Testis (tissue), 3 donors: Measurements from ENCODE around the gene TRAF7. TPM values are rescaled to one million over a fixed set of nuclear protein-coding genes. Genes with fewer than 3 reads are reported as not detected.
A peak's percentile ranks its signal among the peaks of the same experiment; 100 is the strongest.

ENCODE experiments used
- DNase-seq: peaks from one replicate; pipeline ENCODE4 v3.0.0-alpha.2; 2019
- H3K27ac ChIP-seq, 2 donors: fragments of 200-600 bp; sonication (generic); one replicate each; pipeline ENCODE4 v1.5.1; 2019
- H3K27me3 ChIP-seq: fragments of 200-600 bp; sonication (generic); one replicate; pipeline ENCODE4 v1.5.1; 2019
- H3K36me3 ChIP-seq: fragments of 200-600 bp; sonication (generic); one replicate; pipeline ENCODE4 v1.5.1; 2017; ENCODE audit warnings: low read depth; ENCODE audit errors: missing control alignments
- H3K4me1 ChIP-seq: fragments of 200-600 bp; sonication (generic); one replicate; pipeline ENCODE4 v1.5.1; 2019
- H3K4me3 ChIP-seq, 2 donors: fragments of 200-600 bp; sonication (generic); one replicate each; pipeline ENCODE4 v1.5.1; 2017 to 2019
- H3K9me3 ChIP-seq: fragments of 200-600 bp; sonication (generic); one replicate; pipeline ENCODE4 v1.5.1; 2017
- POLR2A ChIP-seq: fragments of 450-650 bp; IDR thresholded peaks from one replicate; pipeline ENCODE4 v1.6.1; 2017; ENCODE audit warnings: antibody characterized with exemption, mild to moderate bottlenecking, moderate library complexity
- WGBS, 2 donors: methylation state at CpG; one replicate each; pipeline ENCODE4 v1.1.5; 2018; 5-methylcytosine and 5-hydroxymethylcytosine counted together
- intact Hi-C: fragments of 100-400 bp; cut with DNase I; formaldehyde crosslinking; loops from one replicate; pipeline ENCODE4 v1.15.1; 2023; ENCODE audit warnings: low total_unique reads
- polyA plus RNA-seq: library from polyadenylated mRNA; stranded (reverse); fragments of 350-450 nt; fragmentation: Illumina TruSeq; extraction: RNeasy Lipid Tissue Mini Kit (QIAGEN cat#74804); gene quantifications from one replicate; pipeline ENCODE4 v1.2.3, GENCODE V29; 2014; ENCODE audit warnings: low read depth, low replicate concordance; ENCODE audit not compliant: insufficient read depth
- total RNA-seq, 2 donors: library from RNA; depleted of rRNA; stranded (reverse); fragments of >200 nt; gene quantifications; one replicate each; pipeline ENCODE4 v1.2.3, GENCODE V29; 2016
- TF ChIP-seq, protein P1 (sequence below), 3 experiments: fragments of 450-650 bp in 2 of 3; fragments of 200-600 bp in 1 of 3; sonication (generic) in 1 of 3; IDR thresholded peaks; one replicate each; pipeline ENCODE4 v1.5.1; 2016 to 2019; ENCODE audit warnings: antibody characterized with exemption in 3 of 3, mild to moderate bottlenecking in 2 of 3, moderate library complexity in 1 of 3

TRAF7 gene
- total and polyA plus RNA-seq, 3 donors from 2014 or later: 36.0 to 46.1 (median 44.6) TPM

- TF ChIP-seq, protein P1, sequence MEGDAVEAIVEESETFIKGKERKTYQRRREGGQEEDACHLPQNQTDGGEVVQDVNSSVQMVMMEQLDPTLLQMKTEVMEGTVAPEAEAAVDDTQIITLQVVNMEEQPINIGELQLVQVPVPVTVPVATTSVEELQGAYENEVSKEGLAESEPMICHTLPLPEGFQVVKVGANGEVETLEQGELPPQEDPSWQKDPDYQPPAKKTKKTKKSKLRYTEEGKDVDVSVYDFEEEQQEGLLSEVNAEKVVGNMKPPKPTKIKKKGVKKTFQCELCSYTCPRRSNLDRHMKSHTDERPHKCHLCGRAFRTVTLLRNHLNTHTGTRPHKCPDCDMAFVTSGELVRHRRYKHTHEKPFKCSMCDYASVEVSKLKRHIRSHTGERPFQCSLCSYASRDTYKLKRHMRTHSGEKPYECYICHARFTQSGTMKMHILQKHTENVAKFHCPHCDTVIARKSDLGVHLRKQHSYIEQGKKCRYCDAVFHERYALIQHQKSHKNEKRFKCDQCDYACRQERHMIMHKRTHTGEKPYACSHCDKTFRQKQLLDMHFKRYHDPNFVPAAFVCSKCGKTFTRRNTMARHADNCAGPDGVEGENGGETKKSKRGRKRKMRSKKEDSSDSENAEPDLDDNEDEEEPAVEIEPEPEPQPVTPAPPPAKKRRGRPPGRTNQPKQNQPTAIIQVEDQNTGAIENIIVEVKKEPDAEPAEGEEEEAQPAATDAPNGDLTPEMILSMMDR (IDR thresholded peaks at IDR 0.05): no peak
- TF ChIP-seq POLR2A: no peak
- Histone ChIP-seq H3K36me3 (no peaks in the 10 kb centered on the region), H3K4me3 (no peak overlapping the region), H3K27ac (no peak overlapping the region), H3K4me1 (peaks cover 53% of the 10 kb centered on the region), H3K27me3 (no peaks in the 10 kb centered on the region), H3K9me3 (no peaks in the 10 kb centered on the region)
- intact Hi-C loops: loop anchor here (10.0 kb wide), 1 partner anchor 103 kb away; the partner anchor contains the start of gene ECI1
- no peak for DNase-seq
- WGBS, 2 donors: 78 to 81% methylated on average over 11 to 13 of the region's 13 CpGs
Measured at GRCh38 chr16:2151188-2152091, 4.1 kb upstream of the TRAF7 start.

DNA sequence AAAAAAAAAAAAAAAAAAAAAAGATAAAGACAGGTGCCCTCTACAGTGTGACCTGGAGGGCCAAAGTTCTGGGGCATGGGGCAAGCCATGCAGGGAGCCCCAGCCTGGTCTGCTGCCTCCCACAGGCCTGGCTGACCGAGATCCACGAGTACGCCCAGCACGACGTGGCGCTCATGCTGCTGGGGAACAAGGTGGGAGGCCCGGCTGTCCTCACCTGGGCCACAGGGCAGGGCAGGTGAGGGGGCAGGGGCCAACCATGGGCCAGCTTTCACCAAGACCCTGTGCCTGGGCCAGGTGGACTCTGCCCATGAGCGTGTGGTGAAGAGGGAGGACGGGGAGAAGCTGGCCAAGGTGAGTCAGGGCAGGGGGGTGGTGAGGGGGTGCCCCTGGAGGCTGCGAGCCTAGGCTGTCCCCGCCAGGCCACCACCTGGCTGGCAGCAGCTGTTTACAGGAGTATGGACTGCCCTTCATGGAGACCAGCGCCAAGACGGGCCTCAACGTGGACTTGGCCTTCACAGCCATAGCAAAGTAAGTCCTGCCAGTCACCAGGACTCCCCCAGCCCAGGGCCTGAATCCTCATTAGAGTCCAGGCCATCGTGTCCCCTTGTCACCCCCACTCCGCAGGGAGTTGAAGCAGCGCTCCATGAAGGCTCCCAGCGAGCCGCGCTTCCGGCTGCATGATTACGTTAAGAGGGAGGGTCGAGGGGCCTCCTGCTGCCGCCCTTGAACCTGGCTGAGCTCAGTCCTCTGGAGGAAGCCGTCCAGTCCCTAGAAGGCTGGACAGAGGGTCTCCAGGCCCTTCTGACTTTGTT lies 2.7 kb upstream of the TRAF7 start:
- no peaks in the 10 kb centered on the region for H3K36me3 ChIP-seq
- intact Hi-C loops: loop anchor here (10.0 kb wide), 1 partner anchor 102 kb away; the partner anchor contains the start of gene ECI1
- no peak for DNase-seq

GRCh38 chr16:2154533-2155090 lies 970 bp upstream of the TRAF7 start:
- H3K27ac ChIP-seq: peak overlapping the region; percentile 72 to 81
- no peak for DNase-seq
- no peaks in the 10 kb centered on the region for H3K27me3 ChIP-seq
- H3K4me1 ChIP-seq: peaks cover 66% of the 10 kb centered on the region
- peak overlapping the region; percentile 79 to 86 for H3K4me3 ChIP-seq
- intact Hi-C loops: loop anchor here (10.0 kb wide), 1 partner anchor 100 kb away; the partner anchor contains the start of gene ECI1
- no peak for TF ChIP-seq POLR2A
- TF ChIP-seq, protein P1 (IDR thresholded peaks at IDR 0.05): no peak
- H3K9me3 ChIP-seq: no peaks in the 10 kb centered on the region
- WGBS, 2 donors: 2 to 4% methylated on average over 23 of the region's 23 CpGs
- no peaks in the 10 kb centered on the region for H3K36me3 ChIP-seq

More for the DNA sequence above, 2.7 kb upstream of the TRAF7 start:
- Histone ChIP-seq H3K4me1 (peaks cover 66% of the 10 kb centered on the region), H3K27ac (peak overlapping the region in 1 of 2 donors; percentile 11), H3K9me3 (no peaks in the 10 kb centered on the region), H3K4me3 (peak overlapping the region; percentile 4 to 86), H3K27me3 (no peaks in the 10 kb centered on the region)
- TF ChIP-seq, protein P1 (IDR thresholded peaks at IDR 0.05): no peak
- no peak for TF ChIP-seq POLR2A
- 32 to 68% methylated on average over 11 to 25 of the region's 25 CpGs for WGBS, 2 donors

DNA sequence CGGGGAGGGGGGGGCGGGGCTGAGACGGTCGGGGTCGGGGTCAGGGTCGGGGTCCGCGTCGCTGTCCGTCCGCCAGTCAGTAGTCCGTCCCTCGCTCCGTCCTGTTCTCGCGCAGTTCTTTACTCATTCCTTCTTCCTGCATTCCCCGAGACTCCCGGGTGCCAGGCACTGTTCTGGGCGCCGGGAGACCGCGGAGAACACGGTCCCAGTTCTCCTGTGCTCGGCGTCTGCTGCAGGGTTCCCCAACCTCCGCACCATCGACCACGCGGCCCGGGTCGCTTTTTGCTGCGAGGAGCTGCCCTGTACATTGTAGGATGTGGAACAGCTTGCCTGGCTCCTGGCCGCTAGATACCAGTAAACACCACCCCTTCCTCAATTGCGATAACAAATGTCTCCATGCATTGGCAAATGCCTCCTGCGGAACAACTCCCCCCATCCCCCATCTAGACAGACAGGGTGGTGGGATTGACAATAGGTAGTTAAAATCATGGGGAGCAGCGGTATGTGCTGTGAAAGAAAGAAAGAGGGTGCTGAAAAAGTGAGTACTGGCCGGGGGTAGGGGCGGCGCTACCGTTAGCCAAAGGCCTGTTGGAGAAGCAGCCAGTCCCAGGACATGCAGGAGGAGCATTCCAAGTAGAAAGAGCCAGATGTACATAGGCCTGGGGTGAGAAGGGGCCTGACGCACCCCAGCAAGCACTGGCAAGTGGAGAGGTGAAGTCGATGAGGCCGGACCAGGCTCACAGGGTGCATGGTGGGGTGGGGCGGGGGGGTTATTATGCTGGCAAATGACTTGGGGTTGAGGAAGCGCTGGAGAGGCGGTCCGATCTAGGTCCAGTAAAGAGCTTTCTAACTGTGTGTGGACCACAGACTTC lies 631 bp downstream of the TRAF7 start:
- 2 to 5% methylated on average over 25 to 45 of the region's 47 CpGs for WGBS, 2 donors
- no peaks in the 10 kb centered on the region for H3K36me3 ChIP-seq
- H3K4me1 ChIP-seq: peaks cover 60% of the 10 kb centered on the region
- H3K9me3 ChIP-seq: no peaks in the 10 kb centered on the region
- intact Hi-C loops: loop anchor here (10.0 kb wide), 1 partner anchor 99 kb away; the partner anchor contains the start of gene ECI1
- peak overlapping the region; percentile 59 to 89 for H3K27ac ChIP-seq
- H3K4me3 ChIP-seq: peak overlapping the region; percentile 79 to 86
- TF ChIP-seq, protein P1 (IDR thresholded peaks at IDR 0.05): no peak
- TF ChIP-seq POLR2A: no peak
- H3K27me3 ChIP-seq: no peaks in the 10 kb centered on the region
- no peak for DNase-seq
